Liver (tissue), 9 donors: ENCODE measurements around the gene STAP2. TPM values are rescaled to one million over a fixed set of nuclear protein-coding genes. Genes with fewer than 3 reads are reported as not detected.

ENCODE experiments used
- DNase-seq: peaks from one replicate; pipeline ENCODE4 v3.0.0-alpha.2; 2017; ENCODE audit warnings: low spot score
- H3K27ac ChIP-seq, 2 donors: one replicate each; pipeline ENCODE4 v1.7.0; 2013; ENCODE audit warnings: inconsistent platforms in 2 of 2, low read length in 2 of 2, control low read depth in 1 of 2, low read depth in 1 of 2, mild to moderate bottlenecking in 1 of 2
- H3K27me3 ChIP-seq, 4 donors: one replicate each; pipeline versions ENCODE4 v1.6.1 to v1.7.0; 2013; ENCODE audit warnings: low read length in 3 of 4, inconsistent platforms in 1 of 4, mild to moderate bottlenecking in 1 of 4, moderate library complexity in 1 of 4; ENCODE audit not compliant: control insufficient read depth in 4 of 4, insufficient read depth in 4 of 4
- H3K36me3 ChIP-seq, 4 donors: one replicate each; pipeline versions ENCODE4 v1.6.1 to v1.7.0; 2013; ENCODE audit warnings: low read length in 3 of 4, mild to moderate bottlenecking in 3 of 4, low read depth in 1 of 4, moderate library complexity in 1 of 4; ENCODE audit not compliant: control insufficient read depth in 4 of 4, insufficient read depth in 3 of 4
- H3K4me1 ChIP-seq, 4 donors: one replicate each; pipeline versions ENCODE4 v1.6.1 to v1.7.0; 2013; ENCODE audit warnings: low read length in 3 of 4, mild to moderate bottlenecking in 3 of 4, moderate library complexity in 1 of 4; ENCODE audit not compliant: control insufficient read depth in 4 of 4, insufficient read depth in 4 of 4
- H3K4me3 ChIP-seq, 3 donors: one replicate each; pipeline versions ENCODE4 v1.6.1 to v1.7.0; 2013; ENCODE audit warnings: low read length in 3 of 3, control low read depth in 1 of 3, low read depth in 1 of 3, mild to moderate bottlenecking in 1 of 3
- H3K9ac ChIP-seq, 2 donors: one replicate each; pipeline ENCODE4 v1.7.0; 2013; ENCODE audit warnings: low read length in 2 of 2, mild to moderate bottlenecking in 2 of 2, moderate library complexity in 2 of 2, control low read depth in 1 of 2, low read depth in 1 of 2
- H3K9me3 ChIP-seq, 4 donors: one replicate each; pipeline versions ENCODE4 v1.6.1 to v1.7.0; 2013; ENCODE audit warnings: low read length in 3 of 4; ENCODE audit not compliant: control insufficient read depth in 4 of 4
- ATF3 ChIP-seq: IDR thresholded peaks from 2 replicates; pipeline ENCODE4 v1.6.1; 2016; ENCODE audit warnings: antibody characterized with exemption
- CTCF ChIP-seq: fragments of 150-350 bp; IDR thresholded peaks from 2 replicates; pipeline ENCODE4 v1.5.1; 2017; ENCODE audit warnings: improper control_type of control experiment, low read depth, low read length; ENCODE audit not compliant: missing input control
- EGR1 ChIP-seq, 2 donors: IDR thresholded peaks; 2 replicates each; pipeline ENCODE4 v1.6.1; 2016 to 2018; ENCODE audit warnings: antibody characterized with exemption in 2 of 2, low read depth in 2 of 2
- FOXA1 ChIP-seq: IDR thresholded peaks from 2 replicates; pipeline ENCODE4 v1.6.1; 2016; ENCODE audit warnings: antibody characterized with exemption
- FOXA2 ChIP-seq: IDR thresholded peaks from 2 replicates; pipeline ENCODE4 v1.6.1; 2016; ENCODE audit warnings: antibody characterized with exemption
- GABPA ChIP-seq, 2 donors: IDR thresholded peaks in 1 of 2; conservative IDR thresholded peaks in 1 of 2; 2 replicates each; pipeline ENCODE4 v1.6.1; 2016; ENCODE audit warnings: antibody characterized with exemption in 2 of 2, mild to moderate bottlenecking in 1 of 2, moderate library complexity in 1 of 2
- HNF4A ChIP-seq, 2 donors: conservative IDR thresholded peaks; 2 replicates each; pipeline ENCODE4 v1.6.1; 2016; ENCODE audit warnings: antibody characterized with exemption in 2 of 2, mild to moderate bottlenecking in 2 of 2
- HNF4G ChIP-seq: IDR thresholded peaks from 2 replicates; pipeline ENCODE4 v1.6.1; 2016; ENCODE audit warnings: antibody characterized with exemption
- JUND ChIP-seq, 2 donors: IDR thresholded peaks; 2 replicates each; pipeline ENCODE4 v1.6.1; 2016; ENCODE audit warnings: antibody characterized with exemption in 2 of 2
- MAX ChIP-seq: IDR thresholded peaks from 2 replicates; pipeline ENCODE4 v1.6.1; 2016; ENCODE audit warnings: antibody characterized with exemption
- NR2F2 ChIP-seq: IDR thresholded peaks from 2 replicates; pipeline ENCODE4 v1.6.1; 2016; ENCODE audit warnings: antibody characterized with exemption
- RAD21 ChIP-seq, 2 donors: IDR thresholded peaks; 2 replicates each; pipeline ENCODE4 v1.6.1; 2016; ENCODE audit warnings: antibody characterized with exemption in 2 of 2, mild to moderate bottlenecking in 2 of 2
- REST ChIP-seq: IDR thresholded peaks from 2 replicates; pipeline ENCODE4 v1.6.1; 2016; ENCODE audit warnings: antibody characterized with exemption, mild to moderate bottlenecking
- RXRA ChIP-seq, 2 donors: IDR thresholded peaks; 2 replicates each; pipeline ENCODE4 v1.6.1; 2017 to 2018; ENCODE audit warnings: antibody characterized with exemption in 2 of 2, mild to moderate bottlenecking in 1 of 2
- SP1 ChIP-seq: IDR thresholded peaks from 2 replicates; pipeline ENCODE4 v1.6.1; 2018; ENCODE audit warnings: antibody characterized with exemption, mild to moderate bottlenecking
- TAF1 ChIP-seq: conservative IDR thresholded peaks from 2 replicates; pipeline ENCODE4 v1.6.1; 2016; ENCODE audit warnings: antibody characterized with exemption, mild to moderate bottlenecking
- YY1 ChIP-seq: IDR thresholded peaks from 2 replicates; pipeline ENCODE4 v1.6.1; 2016; ENCODE audit warnings: antibody characterized with exemption, mild to moderate bottlenecking
- ZBTB33 ChIP-seq: IDR thresholded peaks from 2 replicates; pipeline ENCODE4 v1.6.1; 2016; ENCODE audit warnings: antibody characterized with exemption
- WGBS: extraction: QIAGEN DNeasy Blood & Tissue Kit; methylation state at CpG from one replicate; pipeline ENCODE4 v1.1.7; 2013; 5-methylcytosine and 5-hydroxymethylcytosine counted together
- polyA plus RNA-seq, 2 donors: library from polyadenylated mRNA; stranded (reverse) in 1 of 2; unstranded in 1 of 2; fragments of 200-250 nt in 1 of 2; fragments of >200 nt in 1 of 2; fragmentation: Nextera tagmentation in 1 of 2; extraction: Ambion mirVana in 1 of 2; gene quantifications; one replicate each; pipeline versions ENCODE4 v1.2.1 to v1.2.3, GENCODE V29; 2013 to 2015
- total RNA-seq, 2 donors: library from RNA; depleted of rRNA; stranded (reverse); fragments of >200 nt; gene quantifications; one replicate each; pipeline ENCODE4 v1.2.3, GENCODE V29; 2014
- donor health status: healthy.
- donor health status: healthy.
- donor health status: healthy.
- donor health status: healthy.
- donor health status: healthy.

The STAP2 gene
- total and polyA plus RNA-seq, 4 donors: 8.6 to 26.4 (median 24.0) TPM

GRCh38 chr19:4305257-4305612 lies 33.4 kb downstream of the STAP2 start:
- Histone ChIP-seq H3K36me3 (no peaks in the 10 kb centered on the region), H3K4me3 (no peak overlapping the region), H3K27me3 (no peaks in the 10 kb centered on the region), H3K9ac (no peak overlapping the region), H3K27ac (no peak overlapping the region), H3K9me3 (no peaks in the 10 kb centered on the region), H3K4me1 (no peaks in the 10 kb centered on the region)
- no peak for DNase-seq
- no peak for TF ChIP-seq GABPA (IDR thresholded peaks at IDR 0.05 in 1 of 2, conservative IDR thresholded peaks at IDR 0.05 in 1 of 2)
- TF ChIP-seq HNF4A (conservative IDR thresholded peaks at IDR 0.05): no peak
- no peak for TF ChIP-seq REST
- no peak for TF ChIP-seq TAF1
- no peak for TF ChIP-seq YY1
- TF ChIP-seq FOXA2: no peak
- no peak for TF ChIP-seq FOXA1
- no peak for TF ChIP-seq ZBTB33
- no peak for TF ChIP-seq HNF4G
- no peak for TF ChIP-seq NR2F2
- TF ChIP-seq RXRA (IDR thresholded peaks at IDR 0.05): no peak
- no peak for TF ChIP-seq CTCF
- no peak for TF ChIP-seq ATF3
- no peak for TF ChIP-seq SP1
- TF ChIP-seq JUND (IDR thresholded peaks at IDR 0.05): no peak
- no peak for TF ChIP-seq EGR1 (IDR thresholded peaks at IDR 0.05; ENCODE audit: low read depth in 2 of 2)
- TF ChIP-seq MAX: no peak
- no peak for TF ChIP-seq RAD21 (IDR thresholded peaks at IDR 0.05)
- WGBS: 82% methylated on average over 7 of the region's 7 CpGs
